ENCODE results near the gene CABP4. TPM values are rescaled to one million over a fixed set of nuclear protein-coding genes. Genes with fewer than 3 reads are reported as not detected.
A peak's percentile ranks its signal among the peaks of the same experiment; 100 is the strongest.

The CABP4 gene
- total and polyA plus RNA-seq, 2 experiments from 2014 or later: not detected

GRCh38 chr11:67408437-67409200 is 46.5 kb upstream of the CABP4 start:
- H3K4me1 ChIP-seq (ENCODE audit: low read depth): no peaks in the 10 kb centered on the region
- TF ChIP-seq CTCF (IDR thresholded peaks at IDR 0.05; ENCODE audit: low read depth, low read length): no peak
- H3K9me3 ChIP-seq (ENCODE audit: low read depth): no peaks in the 10 kb centered on the region
- no peak overlapping the region for H3K27ac ChIP-seq
- no peaks in the 10 kb centered on the region for H3K36me3 ChIP-seq
- no peak overlapping the region for H3K4me3 ChIP-seq
- H3K27me3 ChIP-seq: no peaks in the 10 kb centered on the region
- DNase-seq (ENCODE audit: low read depth in 1 of 2, low spot score in 1 of 2): no peak

- Histone ChIP-seq H3K27me3 (no peaks in the 10 kb centered on the region), H3K4me1 (ENCODE audit: low read depth) (no peaks in the 10 kb centered on the region), H3K9me3 (ENCODE audit: low read depth) (no peaks in the 10 kb centered on the region), H3K27ac (no peak overlapping the region), H3K4me3 (no peak overlapping the region), H3K36me3 (no peaks in the 10 kb centered on the region)
- DNase-seq (ENCODE audit: low read depth in 1 of 2, low spot score in 1 of 2): no peak
- TF ChIP-seq CTCF (IDR thresholded peaks at IDR 0.05; ENCODE audit: low read depth, low read length): no peak
Observed at GRCh38 chr11:67409261-67409666, 45.9 kb upstream of the CABP4 start.

DNA sequence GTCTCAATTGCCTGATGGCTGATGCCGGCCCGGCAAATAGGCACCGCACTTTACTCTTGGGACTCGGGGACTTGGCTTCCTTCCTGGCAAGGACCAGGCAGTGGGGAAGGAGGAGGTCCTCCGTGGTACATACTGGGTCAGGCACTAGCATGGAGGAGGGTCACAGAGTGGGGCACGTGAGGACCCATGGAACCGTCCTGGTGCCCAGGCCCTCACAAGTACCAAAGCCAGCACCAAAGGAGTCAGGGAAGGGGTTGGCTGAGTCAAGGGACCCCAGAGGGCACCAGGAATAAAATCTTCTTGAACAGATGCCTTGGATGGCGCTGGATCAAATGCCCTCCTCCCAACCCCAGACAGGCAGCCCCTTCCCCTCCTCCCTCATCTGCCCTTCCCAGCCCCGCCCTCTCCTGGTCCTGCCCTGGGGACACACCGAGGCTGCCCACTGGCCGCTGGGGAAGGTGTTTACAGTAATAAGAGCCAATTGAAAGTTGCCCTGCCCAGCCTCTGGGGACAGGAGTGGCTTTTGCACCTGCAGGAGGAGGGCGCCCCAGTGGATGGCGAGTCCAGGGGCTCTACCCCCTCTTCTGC is 45.3 kb upstream of the CABP4 start:
- H3K9me3 ChIP-seq (ENCODE audit: low read depth): no peaks in the 10 kb centered on the region
- H3K4me1 ChIP-seq (ENCODE audit: low read depth): no peaks in the 10 kb centered on the region
- peak in 1 of 2 donors; percentile 49 for DNase-seq (ENCODE audit: low read depth in 1 of 2, low spot score in 1 of 2)
- no peaks in the 10 kb centered on the region for H3K36me3 ChIP-seq
- H3K27me3 ChIP-seq: peaks cover 3% of the 10 kb centered on the region
- no peak for TF ChIP-seq CTCF (IDR thresholded peaks at IDR 0.05; ENCODE audit: low read depth, low read length)
- H3K27ac ChIP-seq: no peak overlapping the region
- no peak overlapping the region for H3K4me3 ChIP-seq

GRCh38 chr11:67410369-67410831 is 44.8 kb upstream of the CABP4 start:
- DNase-seq (ENCODE audit: low read depth in 1 of 2, low spot score in 1 of 2): no peak
- Histone ChIP-seq H3K36me3 (no peaks in the 10 kb centered on the region), H3K4me1 (ENCODE audit: low read depth) (no peaks in the 10 kb centered on the region), H3K27me3 (peaks cover 8% of the 10 kb centered on the region), H3K27ac (no peak overlapping the region), H3K9me3 (ENCODE audit: low read depth) (no peaks in the 10 kb centered on the region), H3K4me3 (no peak overlapping the region)
- no peak for TF ChIP-seq CTCF (IDR thresholded peaks at IDR 0.05; ENCODE audit: low read depth, low read length)

GRCh38 chr11:67410984-67411784 is 44.0 kb upstream of the CABP4 start:
- Histone ChIP-seq H3K27me3 (peaks cover 9% of the 10 kb centered on the region), H3K4me1 (ENCODE audit: low read depth) (no peaks in the 10 kb centered on the region)
- TF ChIP-seq CTCF (IDR thresholded peaks at IDR 0.05; ENCODE audit: low read depth, low read length): no peak

More at GRCh38 chr11:67410984-67411784, 44.0 kb upstream of the CABP4 start:
- Histone ChIP-seq H3K4me3 (no peak overlapping the region), H3K36me3 (no peaks in the 10 kb centered on the region), H3K9me3 (ENCODE audit: low read depth) (no peaks in the 10 kb centered on the region), H3K27ac (no peak overlapping the region)
- no peak for DNase-seq (ENCODE audit: low read depth in 1 of 2, low spot score in 1 of 2)

Data from cardiac muscle cell (in vitro differentiated cells and primary cell).